GM19455 (cell line): ENCODE results near the gene SPDEF.

Source experiments
- ATAC-seq: cut with Tn5 transposase; IDR thresholded peaks from one replicate; pipeline ENCODE4 v1.9.1; 2021; ENCODE audit not compliant: unreplicated experiment

Gene SPDEF

DNA sequence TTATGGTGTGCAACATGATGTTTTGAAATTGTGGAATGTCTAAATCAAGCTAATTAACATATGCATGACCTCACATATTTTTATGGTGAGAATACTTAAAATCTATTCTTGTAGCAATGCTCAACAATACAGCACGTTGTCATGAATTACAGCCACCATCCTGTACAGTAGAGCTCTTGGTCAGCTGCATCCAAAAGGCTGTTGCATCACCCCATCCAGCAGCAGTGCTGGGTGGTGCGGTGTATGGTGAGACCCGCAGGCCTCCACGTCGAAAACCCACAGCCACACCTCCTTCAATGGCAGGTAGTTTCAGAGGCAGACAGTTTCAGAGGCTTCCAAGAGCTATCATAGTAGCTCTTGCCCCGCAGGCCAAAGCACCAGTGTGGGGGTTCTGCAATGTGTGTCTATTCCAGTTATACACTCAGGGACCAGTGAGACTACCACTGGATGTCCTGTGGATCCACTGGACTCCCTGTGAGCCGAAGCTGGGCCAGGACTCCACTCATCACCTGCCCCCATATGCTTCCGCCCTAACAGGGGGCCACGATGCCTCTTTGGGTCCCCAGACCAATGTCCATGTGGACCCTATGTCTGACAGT lies 66.8 kb downstream of the SPDEF start:
- no peak for ATAC-seq
